Measurements from ENCODE around the gene KAZN.
"Not testable (repeated sequence)": the region's sequence is repeated elsewhere in the genome, so short reads cannot be mapped to it uniquely, and the experiment has no call there.

KAZN gene

GRCh38 chr1:15128520-15129313, 530.2 kb downstream of the KAZN start:
- TF ChIP-seq CTCF (conservative IDR thresholded peaks at IDR 0.05; ENCODE audit: control insufficient read depth, insufficient read depth, low read depth, low read length): peak; percentile 84
- no peak overlapping the region for H3K4me3 ChIP-seq (ENCODE audit: control insufficient read depth, low read depth, low read length)
- peak; percentile 64 for DNase-seq (ENCODE audit: low read depth)

- no peak overlapping the region for H3K4me3 ChIP-seq (ENCODE audit: control insufficient read depth, low read depth, low read length)
- DNase-seq (ENCODE audit: low read depth): no peak
- no peak for TF ChIP-seq CTCF (conservative IDR thresholded peaks at IDR 0.05; ENCODE audit: control insufficient read depth, insufficient read depth, low read depth, low read length)
Measured at GRCh38 chr1:15129944-15130343, 531.5 kb downstream of the KAZN start.

GRCh38 chr1:15130607-15131006, 532.1 kb downstream of the KAZN start:
- no peak for TF ChIP-seq CTCF (conservative IDR thresholded peaks at IDR 0.05; ENCODE audit: control insufficient read depth, insufficient read depth, low read depth, low read length)
- no peak for DNase-seq (ENCODE audit: low read depth)

GRCh38 chr1:15132965-15133364, 534.5 kb downstream of the KAZN start:
- no peak overlapping the region for H3K4me3 ChIP-seq (ENCODE audit: control insufficient read depth, low read depth, low read length)
- no peak for DNase-seq (ENCODE audit: low read depth)
- no peak for TF ChIP-seq CTCF (conservative IDR thresholded peaks at IDR 0.05; ENCODE audit: control insufficient read depth, insufficient read depth, low read depth, low read length)

More at GRCh38 chr1:15130607-15131006, 532.1 kb downstream of the KAZN start:
- H3K4me3 ChIP-seq (ENCODE audit: control insufficient read depth, low read depth, low read length): no peak overlapping the region

- no peak for DNase-seq (ENCODE audit: low read depth)
- TF ChIP-seq CTCF (conservative IDR thresholded peaks at IDR 0.05; ENCODE audit: control insufficient read depth, insufficient read depth, low read depth, low read length): no peak
Measured at GRCh38 chr1:15134285-15134684, 535.8 kb downstream of the KAZN start.

GRCh38 chr1:15135604-15136003, 537.1 kb downstream of the KAZN start:
- H3K4me3 ChIP-seq (ENCODE audit: control insufficient read depth, low read depth, low read length); DNase-seq (ENCODE audit: low read depth): not testable (repeated sequence)

More at GRCh38 chr1:15134285-15134684, 535.8 kb downstream of the KAZN start:
- H3K4me3 ChIP-seq (ENCODE audit: control insufficient read depth, low read depth, low read length): no peak overlapping the region

- no peak overlapping the region for H3K4me3 ChIP-seq (ENCODE audit: control insufficient read depth, low read depth, low read length)
- TF ChIP-seq CTCF (conservative IDR thresholded peaks at IDR 0.05; ENCODE audit: control insufficient read depth, insufficient read depth, low read depth, low read length): no peak
- DNase-seq (ENCODE audit: low read depth): no peak
Measured at GRCh38 chr1:15137809-15138208, 539.3 kb downstream of the KAZN start.

All from fibroblast of mammary gland (primary cell).